Colon (tissue), 2 donors: ENCODE results near the gene CTDP1.

ENCODE experiments used
- FAIRE-seq: peaks from 2 replicates; lab custom pipeline; 2012; peaks lifted over from hg19 to GRCh38; lab: Jason Lieb, UNC
- donor health status: control.
- donor health status: control.

CTDP1 gene

GRCh38 chr18:79644666-79645057 is 34.9 kb upstream of the CTDP1 start:
- FAIRE-seq, result no peak

GRCh38 chr18:79645291-79645983 is 34.2 kb upstream of the CTDP1 start:
- FAIRE-seq, result no peak

- no peak for FAIRE-seq
These were observed 32.3 kb upstream of the CTDP1 start for GRCh38 chr18:79647307-79647706.

GRCh38 chr18:79650959-79651358 is 28.6 kb upstream of the CTDP1 start:
- no peak for FAIRE-seq

- no peak for FAIRE-seq
These were observed 22.1 kb upstream of the CTDP1 start for GRCh38 chr18:79657342-79657996.

- no peak for FAIRE-seq
These were observed 21.2 kb upstream of the CTDP1 start for GRCh38 chr18:79658366-79658765.

- FAIRE-seq, result no peak
These were observed 19.9 kb upstream of the CTDP1 start for GRCh38 chr18:79659733-79660132.

- FAIRE-seq, result no peak
These were observed 17.6 kb upstream of the CTDP1 start for GRCh38 chr18:79662034-79662433.

- FAIRE-seq, result no peak
These were observed 17.2 kb upstream of the CTDP1 start for GRCh38 chr18:79662439-79662838.

- no peak for FAIRE-seq
These were observed 15.0 kb upstream of the CTDP1 start for GRCh38 chr18:79664525-79665125.

- FAIRE-seq, result no peak
These were observed 11.4 kb upstream of the CTDP1 start for GRCh38 chr18:79668203-79668602.

GRCh38 chr18:79672490-79673276 is 6.9 kb upstream of the CTDP1 start:
- FAIRE-seq, result no peak

GRCh38 chr18:79677221-79677620 is 2.4 kb upstream of the CTDP1 start:
- no peak for FAIRE-seq

- no peak for FAIRE-seq
These were observed 1.8 kb upstream of the CTDP1 start for GRCh38 chr18:79677840-79678239.

GRCh38 chr18:79678665-79679551 is 695 bp upstream of the CTDP1 start:
- FAIRE-seq, result peak; percentile 55

GRCh38 chr18:79680100-79680879 is 687 bp downstream of the CTDP1 start:
- FAIRE-seq, result no peak

- FAIRE-seq, result no peak
These were observed 1.3 kb downstream of the CTDP1 start for GRCh38 chr18:79680891-79681339.

- FAIRE-seq, result no peak
These were observed 2.1 kb downstream of the CTDP1 start for GRCh38 chr18:79681484-79682387.

GRCh38 chr18:79682481-79682880 is 2.9 kb downstream of the CTDP1 start:
- FAIRE-seq, result no peak
